ENCODE results near the gene INPP5D.
"Not testable (repeated sequence)": the region's sequence is repeated elsewhere in the genome, so short reads cannot be mapped to it uniquely, and the experiment has no call there.

Gene INPP5D

DNA sequence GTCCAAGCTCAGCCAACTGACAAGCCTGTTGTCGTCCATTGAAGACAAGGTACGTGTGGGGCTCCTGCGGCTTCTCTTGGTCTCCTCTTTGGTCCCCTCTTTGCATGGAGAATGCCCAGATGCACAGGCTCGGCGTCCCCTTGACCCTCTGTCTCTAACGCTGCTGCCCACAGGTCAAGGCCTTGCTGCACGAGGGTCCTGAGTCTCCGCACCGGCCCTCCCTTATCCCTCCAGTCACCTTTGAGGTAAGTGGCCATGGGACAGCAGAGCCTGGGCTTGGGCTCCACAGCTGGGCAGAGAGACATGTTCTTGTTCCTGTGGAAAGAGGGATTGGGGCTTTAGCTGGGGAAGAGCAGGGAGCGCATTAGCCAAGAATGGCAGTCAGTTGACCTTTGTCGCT lies 86.1 kb downstream of the INPP5D start:
- TF ChIP-seq, protein P1, sequence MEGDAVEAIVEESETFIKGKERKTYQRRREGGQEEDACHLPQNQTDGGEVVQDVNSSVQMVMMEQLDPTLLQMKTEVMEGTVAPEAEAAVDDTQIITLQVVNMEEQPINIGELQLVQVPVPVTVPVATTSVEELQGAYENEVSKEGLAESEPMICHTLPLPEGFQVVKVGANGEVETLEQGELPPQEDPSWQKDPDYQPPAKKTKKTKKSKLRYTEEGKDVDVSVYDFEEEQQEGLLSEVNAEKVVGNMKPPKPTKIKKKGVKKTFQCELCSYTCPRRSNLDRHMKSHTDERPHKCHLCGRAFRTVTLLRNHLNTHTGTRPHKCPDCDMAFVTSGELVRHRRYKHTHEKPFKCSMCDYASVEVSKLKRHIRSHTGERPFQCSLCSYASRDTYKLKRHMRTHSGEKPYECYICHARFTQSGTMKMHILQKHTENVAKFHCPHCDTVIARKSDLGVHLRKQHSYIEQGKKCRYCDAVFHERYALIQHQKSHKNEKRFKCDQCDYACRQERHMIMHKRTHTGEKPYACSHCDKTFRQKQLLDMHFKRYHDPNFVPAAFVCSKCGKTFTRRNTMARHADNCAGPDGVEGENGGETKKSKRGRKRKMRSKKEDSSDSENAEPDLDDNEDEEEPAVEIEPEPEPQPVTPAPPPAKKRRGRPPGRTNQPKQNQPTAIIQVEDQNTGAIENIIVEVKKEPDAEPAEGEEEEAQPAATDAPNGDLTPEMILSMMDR (IDR thresholded peaks at IDR 0.05; ENCODE audit: low read length, missing control alignments): no peak
- DNase-seq (ENCODE audit: low read depth): no peak
- no peak overlapping the region for H3K4me3 ChIP-seq (replicated peaks; ENCODE audit: low read depth, low read length)

DNA sequence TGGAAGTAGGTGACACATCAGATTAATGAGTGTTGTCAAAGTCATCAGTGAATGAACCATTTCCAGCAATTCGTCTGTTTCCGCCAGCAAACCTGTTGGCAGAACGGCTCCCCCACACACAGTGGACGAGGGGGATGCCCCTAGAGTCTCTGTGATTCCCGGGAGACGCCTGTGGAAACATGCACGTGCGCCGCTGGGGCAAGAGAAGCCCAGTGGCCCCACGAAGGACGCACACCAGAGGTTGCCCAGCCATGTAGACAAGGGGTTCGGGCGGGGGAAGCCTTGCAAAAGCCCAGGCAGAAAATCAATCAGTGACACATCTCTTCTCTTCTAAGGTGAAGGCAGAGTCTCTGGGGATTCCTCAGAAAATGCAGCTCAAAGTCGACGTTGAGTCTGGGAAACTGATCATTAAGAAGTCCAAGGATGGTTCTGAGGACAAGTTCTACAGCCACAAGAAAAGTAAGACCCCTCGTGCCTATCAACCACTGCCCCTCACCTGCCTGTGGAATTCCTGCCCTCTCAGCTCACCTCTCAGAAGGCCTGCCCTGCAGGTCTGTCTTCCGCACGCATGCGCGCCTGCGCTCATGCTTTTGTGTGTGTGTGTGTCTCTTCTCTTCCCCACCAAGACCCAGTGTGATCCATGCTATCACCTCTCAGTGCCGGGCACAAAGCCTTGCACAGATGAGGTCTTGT lies 87.1 kb downstream of the INPP5D start:
- no peak for DNase-seq (ENCODE audit: low read depth)
- TF ChIP-seq, protein P1 (IDR thresholded peaks at IDR 0.05; ENCODE audit: low read length, missing control alignments): no peak
- H3K4me3 ChIP-seq (replicated peaks; ENCODE audit: low read depth, low read length): no peak overlapping the region

DNA sequence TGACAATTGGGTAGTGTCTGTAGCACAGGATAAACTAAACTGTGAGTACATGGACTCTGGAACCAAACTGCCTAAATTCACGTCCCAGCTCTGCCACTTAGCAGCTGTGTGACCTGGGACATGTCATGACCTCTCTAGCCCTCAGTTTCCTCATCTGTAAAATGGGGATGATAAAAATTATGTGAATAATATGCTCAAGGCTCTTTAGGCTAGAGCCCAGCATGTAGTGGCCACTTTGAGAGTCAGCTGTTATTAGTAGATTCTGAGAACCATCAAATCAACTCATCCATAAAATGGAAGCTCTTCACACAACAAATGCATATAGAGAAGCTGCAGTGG lies 87.7 kb downstream of the INPP5D start:
- no peak for DNase-seq (ENCODE audit: low read depth)
- TF ChIP-seq, protein P1 (IDR thresholded peaks at IDR 0.05; ENCODE audit: low read length, missing control alignments): no peak
- H3K4me3 ChIP-seq (replicated peaks; ENCODE audit: low read depth, low read length): no peak overlapping the region

DNA sequence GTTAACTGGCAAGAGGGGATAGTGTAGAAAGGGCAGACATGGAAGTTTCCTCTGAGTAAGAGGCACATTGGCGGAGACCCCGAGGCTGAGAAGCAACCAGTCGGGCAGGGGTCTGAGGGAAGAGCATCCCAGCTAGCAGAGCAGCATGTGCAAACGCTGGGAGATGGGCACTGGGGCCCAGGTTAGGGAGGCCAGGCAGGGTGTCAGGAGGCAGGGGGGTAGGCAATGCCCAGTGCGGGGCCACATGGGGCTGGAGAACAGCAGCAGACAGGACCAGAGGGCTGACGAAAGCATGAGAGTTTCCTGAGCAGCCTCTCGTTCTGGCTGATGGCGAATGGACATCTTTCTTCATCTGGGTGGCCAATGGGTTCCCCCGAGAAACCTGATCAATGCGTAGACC lies 88.2 kb downstream of the INPP5D start:
- TF ChIP-seq, protein P1 (IDR thresholded peaks at IDR 0.05; ENCODE audit: low read length, missing control alignments): no peak
- H3K4me3 ChIP-seq (replicated peaks; ENCODE audit: low read depth, low read length): no peak overlapping the region
- no peak for DNase-seq (ENCODE audit: low read depth)

DNA sequence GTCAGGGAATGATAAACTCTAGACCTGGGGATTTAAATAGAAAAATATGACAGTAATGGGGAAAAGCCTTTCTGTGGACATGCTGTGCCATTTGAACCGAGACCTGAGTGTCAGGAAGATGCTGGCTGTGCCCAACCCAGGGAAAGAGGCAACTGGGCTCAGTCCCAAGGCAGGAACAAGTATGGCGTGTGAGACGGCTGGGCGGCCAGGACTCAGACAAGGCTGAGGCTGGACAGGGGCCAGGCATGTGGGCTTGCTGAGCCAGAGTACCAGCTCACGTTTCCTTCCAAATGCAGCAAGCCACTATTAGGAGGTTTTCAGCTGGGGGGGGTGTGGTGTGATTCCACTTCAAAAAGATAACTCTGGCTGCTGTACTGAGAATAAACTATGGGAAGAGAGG lies 92.4 kb downstream of the INPP5D start:
- peak; percentile 42 for DNase-seq (ENCODE audit: low read depth)
- H3K4me3 ChIP-seq (replicated peaks; ENCODE audit: low read depth, low read length): no peak overlapping the region
- TF ChIP-seq, protein P1 (IDR thresholded peaks at IDR 0.05; ENCODE audit: low read length, missing control alignments): no peak

DNA sequence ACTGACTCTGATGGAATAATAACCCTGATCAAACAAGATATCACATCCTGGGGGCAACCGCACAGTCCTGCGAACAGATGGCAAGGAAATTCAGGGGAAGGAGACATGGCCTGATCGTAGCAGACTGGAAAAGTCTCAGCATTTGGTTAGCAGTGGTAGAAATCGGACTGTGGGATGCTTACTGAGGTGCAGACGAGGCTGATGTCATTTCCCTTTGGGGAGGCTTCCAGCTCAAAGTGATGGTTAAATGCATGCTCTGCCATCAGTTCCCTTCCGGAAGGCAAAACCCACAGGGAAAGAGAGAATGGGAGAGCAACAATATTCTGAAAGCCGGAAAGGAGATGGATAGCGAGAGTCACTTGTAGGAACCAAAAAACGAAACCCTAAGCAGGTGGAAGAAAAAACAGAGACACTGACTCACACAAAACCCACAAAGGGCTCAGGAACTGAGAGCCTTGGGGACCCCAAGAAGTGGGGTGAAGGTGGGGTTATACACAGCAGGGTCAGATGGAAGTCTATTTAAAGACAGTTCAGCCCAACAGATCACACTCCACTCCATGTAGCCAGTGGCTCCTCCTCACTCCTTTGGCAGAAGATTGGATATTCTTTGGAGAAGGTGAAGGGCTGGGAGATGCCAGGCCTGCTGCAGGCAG lies 93.1 kb downstream of the INPP5D start:
- no peak for DNase-seq (ENCODE audit: low read depth)
- no peak overlapping the region for H3K4me3 ChIP-seq (replicated peaks; ENCODE audit: low read depth, low read length)
- TF ChIP-seq, protein P1 (IDR thresholded peaks at IDR 0.05; ENCODE audit: low read length, missing control alignments): no peak

DNA sequence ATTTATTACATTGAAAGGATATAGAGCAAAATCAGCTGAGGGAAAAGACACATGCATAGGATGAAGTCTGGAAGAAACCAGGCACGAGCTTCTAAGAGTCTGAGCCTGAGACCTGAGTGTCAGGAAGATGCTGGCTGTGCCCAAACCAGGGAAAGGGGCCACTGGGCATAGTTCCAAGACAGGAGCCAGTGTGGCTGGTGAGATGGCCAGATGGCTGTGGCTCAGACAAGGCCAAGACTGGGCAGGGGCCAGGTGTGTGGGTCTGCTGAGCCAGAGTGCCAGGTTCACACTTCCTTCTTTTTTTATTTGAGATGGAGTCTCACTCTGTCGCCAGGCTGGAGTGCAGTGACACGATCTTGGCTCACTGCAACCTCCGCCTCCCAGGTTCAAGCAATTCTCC lies 95.9 kb downstream of the INPP5D start:
- no peak overlapping the region for H3K4me3 ChIP-seq (replicated peaks; ENCODE audit: low read depth, low read length)
- DNase-seq (ENCODE audit: low read depth): no peak
- TF ChIP-seq, protein P1 (IDR thresholded peaks at IDR 0.05; ENCODE audit: low read length, missing control alignments): no peak

DNA sequence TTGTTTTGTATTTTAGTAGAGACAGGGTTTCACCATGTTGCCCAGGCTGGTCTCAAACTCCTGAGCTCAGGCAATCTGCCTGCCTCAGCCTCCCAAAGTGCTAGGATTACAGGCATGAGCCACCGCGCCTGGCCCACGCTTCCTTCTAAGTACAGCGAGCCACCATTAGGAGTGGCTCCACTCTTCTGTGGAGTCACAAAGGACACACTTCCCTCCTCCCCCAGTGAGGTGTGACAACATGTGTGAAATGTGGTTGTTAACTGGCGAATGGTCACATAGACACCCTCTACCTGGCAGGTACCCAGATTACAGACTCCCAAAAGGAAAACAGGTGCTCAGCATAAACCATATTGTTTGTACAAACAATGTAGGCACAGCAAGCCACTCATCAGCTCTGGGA lies 96.3 kb downstream of the INPP5D start:
- not testable (repeated sequence) for DNase-seq (ENCODE audit: low read depth); H3K4me3 ChIP-seq (replicated peaks; ENCODE audit: low read depth, low read length)
